Bladder microvascular endothelial cell (primary cell): ENCODE data around the gene KIF26B. TPM values are rescaled to one million over a fixed set of nuclear protein-coding genes. Genes with fewer than 3 reads are reported as not detected.

Source experiments
- total RNA-seq: library from RNA; depleted of rRNA; stranded (reverse); fragments of >200 nt; gene quantifications from 2 replicates; pipeline ENCODE4 v1.2.3, GENCODE V29; 2014

The KIF26B gene
- total RNA-seq, result under 0.01 and 1.6 TPM in 2 replicates

GRCh38 chr1:245154429-245155271 is at the start of gene KIF26B:
Gene KIF26B (plus strand): TSS chr1:245154985. CDS start chr1:245155425, 440 bp downstream.

